CD4-positive, alpha-beta T cell treated with Interleukin-1 beta for 1 hour (primary cell): ENCODE data around the gene TBC1D19.

Experiments used
- DNase-seq, 2 donors: peaks; one replicate each; pipeline ENCODE4 v3.0.0-alpha.2; 2020 to 2022

TBC1D19 gene

DNA sequence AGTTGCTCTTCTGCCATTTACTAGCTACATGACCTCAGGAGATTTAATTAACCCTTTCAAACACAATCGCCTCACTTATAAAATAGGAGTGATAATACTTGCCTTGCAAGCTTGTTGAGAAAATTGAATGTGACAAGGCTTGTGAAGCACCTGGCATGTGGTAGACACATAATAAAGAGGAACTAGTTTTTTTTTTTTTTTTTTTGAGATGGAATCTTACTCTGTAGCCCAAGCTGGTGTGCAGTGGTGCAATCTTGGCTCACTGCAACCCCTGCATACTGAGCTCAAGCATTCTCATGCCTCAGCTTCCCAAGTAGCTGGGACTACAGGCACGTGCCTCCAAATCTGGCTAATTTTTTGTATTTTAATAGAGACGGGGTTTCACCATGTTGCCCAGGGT is 203.0 kb downstream of the TBC1D19 start:
- DNase-seq: no peak

DNA sequence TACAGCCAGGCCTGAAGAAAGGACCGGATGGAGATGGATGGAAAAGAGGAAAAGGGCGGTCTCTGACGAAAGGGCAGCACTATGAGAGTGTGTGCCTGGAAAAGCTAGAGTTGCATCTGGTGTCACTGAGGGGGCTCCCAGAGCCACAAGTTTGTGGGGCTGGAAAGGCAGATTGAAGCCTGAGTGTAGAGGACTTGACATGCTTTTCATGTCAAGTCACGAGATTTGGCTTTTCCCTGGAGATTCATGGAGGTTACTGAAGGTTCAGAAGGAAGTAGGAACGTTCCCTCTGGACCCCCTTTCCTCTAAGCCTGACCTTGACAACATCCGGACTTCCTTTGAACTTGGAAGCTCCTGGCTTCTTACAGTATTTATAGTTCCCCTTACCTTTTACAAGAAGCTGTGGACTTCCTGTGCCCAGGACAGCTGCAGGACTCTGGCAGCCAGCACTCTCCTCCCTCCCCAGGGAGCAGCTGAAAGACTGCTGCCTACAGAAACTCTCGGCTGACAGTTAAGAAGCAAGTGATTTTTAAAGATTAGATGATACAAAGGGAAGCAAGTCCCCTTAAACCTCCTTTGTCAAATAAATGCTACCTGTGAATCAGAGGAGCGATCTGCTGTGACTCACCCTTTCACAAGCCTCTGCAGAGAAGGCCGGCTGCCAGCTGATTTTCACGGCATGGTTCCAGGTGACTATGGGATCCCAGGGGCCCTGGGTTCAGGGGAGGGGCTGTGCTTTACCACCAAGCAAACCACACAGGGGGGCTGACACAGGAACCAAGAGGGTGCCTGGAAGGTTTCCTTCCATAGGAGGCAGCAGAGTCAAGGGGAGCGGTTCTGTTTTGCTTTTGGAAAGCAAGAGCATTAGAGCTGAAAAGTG is 203.8 kb downstream of the TBC1D19 start:
- peak; percentile 15 to 34 for DNase-seq

DNA sequence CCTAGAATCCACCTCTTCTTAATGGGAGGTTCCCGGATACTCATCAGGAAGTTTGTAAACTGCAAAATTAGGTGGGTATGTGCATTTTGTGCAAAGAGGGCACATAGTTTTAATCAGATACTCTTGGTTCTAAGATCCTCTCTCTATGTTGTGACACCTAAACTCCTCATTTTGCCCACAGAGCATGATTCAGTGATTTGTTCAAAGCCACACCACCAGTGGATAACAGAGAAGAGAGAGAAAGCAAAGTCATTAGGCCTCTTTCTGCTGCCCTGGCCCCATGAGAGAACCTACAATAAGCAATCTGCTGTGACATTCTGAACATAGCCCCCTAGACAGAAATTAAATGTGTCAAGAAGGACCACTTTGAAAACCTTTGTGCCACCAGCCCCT is 204.5 kb downstream of the TBC1D19 start:
- DNase-seq: no peak

DNA sequence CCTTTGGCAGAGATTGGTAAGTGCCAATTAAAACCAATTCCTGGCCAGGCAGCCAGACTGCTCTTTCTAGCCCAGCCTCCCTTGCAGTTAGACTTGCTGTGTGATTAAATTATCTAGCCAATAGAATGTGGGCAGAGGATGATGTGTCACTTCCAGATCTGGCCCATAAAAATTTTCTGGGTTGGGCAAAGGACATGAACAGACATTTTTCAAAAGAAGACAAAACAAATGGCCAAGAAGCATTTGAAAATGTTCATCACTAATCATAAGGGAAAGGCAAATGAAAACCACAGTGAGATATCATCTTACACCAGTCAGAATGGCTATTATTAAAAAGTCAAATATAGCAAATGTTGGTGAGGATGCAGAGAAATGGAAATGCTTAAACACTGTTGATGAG is 205.3 kb downstream of the TBC1D19 start:
- no peak for DNase-seq

DNA sequence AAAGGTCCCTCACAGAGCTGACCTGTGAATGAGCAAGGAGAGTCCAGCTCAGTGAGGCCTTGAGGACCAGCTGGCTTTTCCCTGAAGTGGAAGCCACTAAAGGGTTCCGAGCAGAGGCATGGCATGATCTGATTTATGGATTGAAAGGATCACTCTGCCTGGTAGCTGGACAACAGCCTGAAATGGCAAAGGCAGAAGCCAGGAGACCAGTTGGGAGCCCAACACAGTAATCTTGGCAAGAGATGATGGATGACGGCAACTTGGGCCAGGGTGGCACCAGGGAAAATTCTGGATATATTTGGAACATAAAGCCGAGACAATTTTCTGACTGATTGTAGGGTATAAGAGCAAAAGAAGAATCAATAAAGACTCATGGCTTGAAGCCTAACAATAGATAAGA is 207.5 kb downstream of the TBC1D19 start:
- DNase-seq: no peak

DNA sequence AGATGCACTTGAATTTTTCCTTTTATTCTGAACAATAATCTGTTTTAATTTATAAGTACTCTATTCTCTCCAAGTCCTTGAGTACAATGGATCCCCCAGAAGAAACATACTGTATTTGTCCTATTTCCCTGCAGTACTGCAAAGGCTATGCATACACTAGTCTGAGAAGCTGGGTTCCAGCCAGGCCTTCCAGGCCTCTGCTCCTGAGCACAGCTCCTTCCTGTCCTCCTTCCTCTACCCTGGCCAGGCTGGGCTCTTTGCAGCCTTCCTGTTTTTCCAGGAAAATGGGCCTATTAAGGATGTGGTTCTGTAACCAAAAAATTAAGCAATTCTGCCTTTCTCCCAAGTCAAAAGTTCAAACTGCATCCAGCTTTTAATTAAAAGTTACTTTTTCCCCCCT is 208.8 kb downstream of the TBC1D19 start:
- no peak for DNase-seq

GRCh38 chr4:26793735-26794134 is 209.9 kb downstream of the TBC1D19 start:
- no peak for DNase-seq

DNA sequence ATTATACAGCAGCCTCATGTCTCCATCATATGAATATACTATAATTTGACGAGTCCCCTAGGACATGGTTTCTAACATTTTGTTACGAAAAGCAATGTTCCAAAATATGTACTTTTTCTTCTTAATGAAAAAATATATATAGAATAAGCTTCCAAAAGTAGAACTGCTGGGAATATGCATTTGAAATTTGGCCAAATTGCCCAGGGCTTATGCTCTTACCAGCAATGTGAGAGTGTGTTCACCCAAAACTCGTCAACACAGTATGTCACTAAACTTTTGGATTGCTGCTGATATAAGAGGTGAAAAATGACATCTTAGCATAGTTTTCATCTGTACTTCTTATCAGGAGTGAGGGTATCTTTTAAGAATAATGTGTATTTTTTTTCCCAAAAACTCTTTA is 212.2 kb downstream of the TBC1D19 start:
- no peak for DNase-seq

DNA sequence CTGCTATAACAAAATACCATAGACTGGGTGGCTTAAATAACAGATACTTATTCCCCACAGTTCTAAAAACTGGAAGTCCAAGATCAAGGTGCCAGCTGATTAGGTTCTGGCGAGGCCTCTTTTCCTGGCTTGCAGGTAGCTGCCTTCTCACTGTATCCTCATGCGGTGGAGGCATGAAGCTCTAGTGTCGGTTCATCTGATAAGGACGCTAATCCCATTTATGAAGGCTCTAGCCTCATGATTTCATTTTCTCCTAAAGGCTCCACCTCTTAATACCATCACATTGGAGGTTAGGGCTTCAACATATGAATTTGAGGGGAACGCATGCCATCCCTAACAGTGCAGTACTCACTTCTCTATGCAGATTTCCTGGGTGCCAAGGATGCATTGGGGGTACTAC is 218.9 kb downstream of the TBC1D19 start:
- no peak for DNase-seq

GRCh38 chr4:26803211-26803861 is 219.5 kb downstream of the TBC1D19 start:
- no peak for DNase-seq

GRCh38 chr4:26804451-26804850 is 220.6 kb downstream of the TBC1D19 start:
- DNase-seq: no peak

- no peak for DNase-seq
Observed at GRCh38 chr4:26804925-26805324, 221.0 kb downstream of the TBC1D19 start.
